NCI-H510A (cell line): Measurements from ENCODE around the gene EMP1.

Experiments used
- DNase-seq: peaks from one replicate; lab custom pipeline; 2025; lab: John Stamatoyannopoulos, UW

EMP1 gene

GRCh38 chr12:13173012-13173932 is 23.3 kb upstream of the EMP1 start:
- DNase-seq = no peak

- DNase-seq = no peak
These were observed 21.0 kb upstream of the EMP1 start for GRCh38 chr12:13175499-13175898.

DNA sequence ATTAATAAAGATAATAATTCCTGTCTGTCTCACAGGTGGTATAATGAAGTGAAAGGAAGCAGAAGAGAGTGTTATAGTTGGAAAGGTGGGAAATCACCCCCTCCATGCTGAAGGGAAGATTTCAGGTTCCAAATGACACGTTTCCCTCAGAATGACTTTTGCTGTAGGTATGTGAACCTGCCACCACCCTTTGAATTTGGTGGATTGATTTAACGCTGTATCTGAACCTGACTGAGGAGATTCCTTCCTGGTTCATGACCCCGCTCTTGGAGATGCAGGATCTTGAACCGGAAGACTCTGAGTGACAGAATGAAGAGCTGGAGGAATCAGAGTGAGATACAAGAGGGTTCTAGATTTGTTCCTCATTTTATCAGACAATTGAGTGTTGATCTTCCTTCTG is 20.3 kb upstream of the EMP1 start:
- no peak for DNase-seq

GRCh38 chr12:13177373-13177772 is 19.2 kb upstream of the EMP1 start:
- no peak for DNase-seq

- DNase-seq = no peak
These were observed 18.6 kb upstream of the EMP1 start for GRCh38 chr12:13177906-13178305.

GRCh38 chr12:13178568-13179210 is 17.8 kb upstream of the EMP1 start:
- no peak for DNase-seq

DNA sequence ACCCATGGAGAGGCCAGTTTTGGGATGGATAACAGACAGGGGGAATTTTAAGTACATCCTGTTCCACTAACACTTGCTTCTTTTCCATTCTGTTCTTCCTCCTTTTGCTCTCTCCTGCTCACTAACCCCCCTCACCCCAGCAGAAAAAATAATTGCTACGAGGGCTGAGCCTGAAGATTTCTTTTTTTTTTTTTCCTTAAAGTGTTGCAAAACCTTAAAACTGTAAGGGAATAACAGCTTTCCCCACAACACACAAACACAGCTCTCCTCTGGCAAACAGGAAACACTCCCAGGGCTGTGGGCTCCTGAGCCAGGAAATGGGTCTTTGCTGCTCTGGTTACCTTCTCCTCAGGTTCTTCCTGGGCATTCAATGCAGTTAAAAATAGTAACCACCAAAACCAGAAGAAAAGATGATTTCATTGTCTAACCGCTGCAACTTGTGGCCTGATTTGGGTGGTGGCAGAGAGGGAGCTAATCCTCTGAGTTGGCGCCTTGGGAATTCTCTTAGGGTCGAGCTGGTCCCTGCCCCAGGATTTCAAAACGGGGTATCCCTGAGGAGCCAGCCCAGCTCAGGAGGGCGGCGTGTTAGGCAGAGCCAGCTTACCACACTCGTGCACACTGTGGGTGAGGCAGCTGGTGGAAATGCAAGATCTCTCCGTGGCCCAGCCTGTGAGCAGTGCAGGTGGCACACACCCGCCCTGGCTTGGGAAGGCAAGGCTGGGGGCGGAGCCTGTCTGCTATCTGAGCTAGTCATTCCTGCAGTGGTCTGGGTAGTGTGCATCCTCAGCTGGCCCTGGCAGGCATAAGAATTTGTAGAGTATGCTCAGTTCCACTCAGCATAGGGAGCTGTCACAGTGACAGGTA is 17.1 kb upstream of the EMP1 start:
- no peak for DNase-seq

DNA sequence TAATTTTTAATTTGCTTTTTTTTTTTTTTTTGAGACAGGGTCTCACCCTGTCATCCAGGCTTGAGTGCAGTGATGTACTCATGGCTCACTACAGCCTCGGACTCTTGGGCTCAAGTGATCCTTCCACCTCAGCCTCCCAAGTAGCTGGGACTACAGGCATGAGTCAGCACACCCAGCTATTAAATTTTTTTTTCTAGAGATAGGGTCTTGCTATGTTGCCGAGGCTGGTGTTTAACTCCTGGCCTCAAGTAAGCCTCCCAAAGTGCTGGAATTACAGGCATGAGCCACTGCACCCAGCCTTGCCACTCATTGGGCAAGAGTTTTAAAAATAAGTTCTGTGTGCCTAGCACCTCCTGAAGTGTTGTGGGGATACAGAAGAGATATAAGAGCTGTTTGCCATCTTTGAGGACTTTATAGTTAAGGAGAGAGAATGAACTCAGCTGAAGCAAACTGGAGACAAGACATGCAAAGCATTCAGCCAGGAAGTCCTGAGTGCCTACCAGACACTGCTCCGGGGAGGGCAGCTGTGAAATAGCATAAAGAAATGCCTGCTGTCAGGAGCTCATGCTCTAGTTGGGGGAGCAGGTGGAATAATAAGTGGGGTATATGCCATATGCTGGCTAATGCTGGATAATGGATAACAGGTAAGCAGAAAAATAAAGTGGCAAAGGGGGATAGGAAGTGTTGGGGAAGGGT is 15.0 kb upstream of the EMP1 start:
- no peak for DNase-seq

DNA sequence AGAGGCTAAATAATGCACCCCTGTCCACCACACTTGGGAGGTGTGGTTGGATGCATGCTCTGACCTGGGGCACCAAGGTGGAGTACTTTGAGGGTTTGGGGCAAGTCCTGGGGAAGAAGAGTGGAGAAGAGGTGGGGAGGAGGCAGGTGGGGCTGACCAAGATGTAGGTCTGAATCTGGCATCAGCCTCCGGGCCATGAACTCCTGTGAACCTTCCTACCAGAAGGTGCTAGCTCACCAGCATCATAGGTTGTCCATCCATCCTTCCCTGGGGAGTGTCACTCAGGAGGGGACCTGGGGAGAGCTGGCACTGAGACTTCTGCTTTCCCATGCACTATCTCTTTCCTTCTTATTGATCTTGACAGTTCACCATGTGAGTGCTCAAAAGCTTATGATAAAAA is 13.6 kb upstream of the EMP1 start:
- DNase-seq = no peak

GRCh38 chr12:13183620-13184019 is 12.9 kb upstream of the EMP1 start:
- no peak for DNase-seq

- DNase-seq = no peak
These were observed 10.2 kb upstream of the EMP1 start for GRCh38 chr12:13186302-13186701.

GRCh38 chr12:13187399-13187798 is 9.1 kb upstream of the EMP1 start:
- no peak for DNase-seq

DNA sequence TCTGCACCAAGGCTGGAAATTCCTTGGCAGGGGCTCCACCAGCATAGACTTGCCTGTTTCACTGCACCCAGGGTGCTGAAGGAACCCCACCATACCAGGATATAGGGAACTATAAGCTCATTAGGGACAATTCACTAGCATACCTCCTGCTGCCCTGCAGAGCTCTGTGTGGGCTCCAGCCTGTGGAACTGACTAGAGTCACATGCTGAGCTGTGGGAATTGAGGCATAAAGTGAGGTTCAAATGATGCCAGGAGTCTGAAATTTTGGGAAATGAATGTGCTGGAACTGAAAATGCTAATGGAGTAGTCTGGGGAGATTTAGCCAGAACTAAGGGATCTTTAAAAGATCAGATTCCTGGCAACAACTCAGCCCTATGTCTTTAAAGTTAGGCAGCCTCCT is 7.3 kb upstream of the EMP1 start:
- DNase-seq = no peak

DNA sequence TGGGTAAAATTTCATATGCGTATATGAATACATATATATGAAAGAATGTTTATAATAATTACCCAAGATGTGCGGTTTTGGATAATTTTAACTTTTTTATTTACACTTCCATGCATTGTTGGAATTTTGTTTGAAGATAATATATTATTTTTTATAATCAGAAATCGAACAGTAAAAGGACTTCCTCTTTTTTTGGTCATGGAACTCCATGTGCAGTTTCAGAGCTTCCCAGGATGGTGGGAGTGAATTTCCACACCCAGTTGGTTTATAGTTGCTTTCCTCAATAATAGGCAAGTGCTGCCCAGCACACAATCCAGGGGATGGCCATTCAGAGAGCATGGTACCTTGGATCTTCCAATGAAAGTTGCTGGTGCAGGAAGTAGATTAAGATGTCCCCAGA is 6.3 kb upstream of the EMP1 start:
- no peak for DNase-seq

GRCh38 chr12:13192719-13193118 is 3.8 kb upstream of the EMP1 start:
- DNase-seq = no peak

DNA sequence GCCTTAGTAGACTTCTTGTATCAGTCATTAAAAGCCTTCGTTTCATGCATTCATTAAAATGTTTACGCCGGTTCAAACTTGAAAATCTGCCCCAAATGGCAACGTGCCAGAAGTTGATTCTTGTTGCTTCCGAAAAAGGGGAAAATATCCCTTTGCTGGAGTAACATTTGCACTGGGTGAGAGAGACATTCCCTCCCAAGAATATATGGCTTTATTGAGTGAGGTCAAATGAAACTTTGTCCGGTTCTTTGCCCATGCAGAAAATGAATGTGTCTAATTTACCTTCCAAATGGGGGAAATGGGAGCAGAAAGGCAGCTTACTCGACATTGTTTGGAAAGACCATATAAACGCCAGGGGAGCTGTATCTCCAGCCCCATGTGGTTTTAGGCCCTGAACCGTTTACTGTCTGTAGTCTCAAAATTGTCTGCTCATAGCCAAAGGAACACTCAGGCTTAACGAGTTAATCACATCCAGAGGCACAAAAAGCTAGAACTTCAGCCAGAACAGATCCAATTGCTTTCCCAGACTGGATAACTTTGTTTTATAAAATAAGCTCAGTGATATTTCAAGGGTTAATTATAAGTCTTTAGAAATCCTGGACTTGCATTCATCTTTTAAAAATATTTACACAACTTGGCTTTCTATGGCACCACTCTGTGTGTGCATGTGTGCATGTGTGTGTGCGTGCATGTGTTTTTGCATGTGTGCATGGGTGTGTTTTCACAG is 2.9 kb upstream of the EMP1 start:
- no peak for DNase-seq

GRCh38 chr12:13194401-13195110 is 2.0 kb upstream of the EMP1 start:
- no peak for DNase-seq

- DNase-seq = no peak
These were observed 1.3 kb upstream of the EMP1 start for GRCh38 chr12:13195250-13195649.

- no peak for DNase-seq
These were observed 769 bp upstream of the EMP1 start for GRCh38 chr12:13195785-13196129.

GRCh38 chr12:13197032-13197431 is 506 bp downstream of the EMP1 start:
- no peak for DNase-seq
